HCT116 (cell line): Measurements from ENCODE around the gene CYB5D1.

ENCODE experiments used
- CTCF ChIP-seq, 3 experiments: fragments of 200-600 bp in 1 of 3; sonication (generic) in 1 of 3; IDR thresholded peaks in 2 of 3; conservative IDR thresholded peaks in 1 of 3; 2 replicates each; pipeline ENCODE4 v1.5.1; 2012 to 2017; ENCODE audit warnings: low read depth in 2 of 3, low read length in 2 of 3, antibody characterized with exemption in 1 of 3, borderline replicate concordance in 1 of 3, control low read depth in 1 of 3, mild to moderate bottlenecking in 1 of 3, mixed read lengths in 1 of 3, mixed run types in 1 of 3, moderate library complexity in 1 of 3; ENCODE audit not compliant: insufficient read depth in 1 of 3
- EGR1 ChIP-seq: IDR thresholded peaks from 2 replicates; pipeline ENCODE4 v1.6.1; 2012; ENCODE audit warnings: low read depth
- ELF1 ChIP-seq: IDR thresholded peaks from 2 replicates; pipeline ENCODE4 v1.6.1; 2012; ENCODE audit warnings: low read depth, borderline replicate concordance
- EZH2 ChIP-seq: fragments of 200-600 bp; sonication (generic); IDR thresholded peaks from 2 replicates; pipeline ENCODE4 v1.6.1; 2017; ENCODE audit warnings: antibody characterized with exemption, mixed run types
- EZH2phosphoT487 ChIP-seq: fragments of 200-600 bp; IDR thresholded peaks from 2 replicates; pipeline ENCODE4 v1.6.1; 2018; ENCODE audit warnings: antibody characterized with exemption, borderline replicate concordance
- FOSL1 ChIP-seq: IDR thresholded peaks from 2 replicates; pipeline ENCODE4 v1.6.1; 2012; ENCODE audit warnings: low read depth
- MAX ChIP-seq: IDR thresholded peaks from 2 replicates; pipeline ENCODE4 v1.6.1; 2012
- POLR2A ChIP-seq: IDR thresholded peaks from 2 replicates; pipeline ENCODE4 v1.7.0; 2011; ENCODE audit warnings: borderline replicate concordance; ENCODE audit not compliant: insufficient read depth, insufficient read length; ENCODE audit errors: extremely low read depth
- POLR2AphosphoS5 ChIP-seq: IDR thresholded peaks from 2 replicates; pipeline ENCODE4 v1.6.1; 2011; ENCODE audit warnings: mild to moderate bottlenecking, low read depth, low read length, moderate library complexity
- RAD21 ChIP-seq: IDR thresholded peaks from 2 replicates; pipeline ENCODE4 v1.6.1; 2012; ENCODE audit warnings: low read depth, mild to moderate bottlenecking
- YY1 ChIP-seq: IDR thresholded peaks from 2 replicates; pipeline ENCODE4 v1.6.1; 2011; ENCODE audit warnings: low read length, low read depth, moderate library complexity, mild to moderate bottlenecking; ENCODE audit not compliant: insufficient replicate concordance; ENCODE audit errors: extremely low read depth
- ZBTB33 ChIP-seq: IDR thresholded peaks from 2 replicates; pipeline ENCODE4 v1.6.1; 2011; ENCODE audit warnings: mild to moderate bottlenecking, low read length, moderate library complexity; ENCODE audit not compliant: insufficient replicate concordance; ENCODE audit errors: extremely low read depth
- ZNF274 ChIP-seq: fragments of 200-500 bp; sonication (Bioruptor generic); IDR thresholded peaks from 2 replicates; pipeline ENCODE4 v1.6.1; 2014; ENCODE audit warnings: mild to moderate bottlenecking, low read depth, low read length, inconsistent platforms

GRCh38 chr17:7884581-7885366 is 27.0 kb downstream of the CYB5D1 start:
- TF ChIP-seq FOSL1 (no peak), CTCF (IDR thresholded peaks at IDR 0.05 in 2 of 3, conservative IDR thresholded peaks at IDR 0.05 in 1 of 3; ENCODE audit: borderline replicate concordance in 1 of 3, insufficient read depth in 1 of 3, low read depth in 2 of 3, low read length in 2 of 3) (no peak), EZH2 (no peak), ELF1 (no peak), POLR2AphosphoS5 (no peak; the same call in 1 of the 2 replicates), POLR2A (no peak), RAD21 (no peak), EZH2phosphoT487 (no peak), ZBTB33 (no peak), ZNF274 (no peak), MAX (no peak), EGR1 (no peak), YY1 (no peak)
